HepG2 (cell line): Measurements from ENCODE around the gene PUM1. TPM values are rescaled to one million over a fixed set of nuclear protein-coding genes. Genes with fewer than 3 reads are reported as not detected.

Experiments
- ATAC-seq: fragments of 200-7000 bp; cut with Tn5 transposase; 3 replicates; pipeline ENCODE4 v1.9.1; 2020; ENCODE audit warnings: mild to moderate bottlenecking, moderate library complexity
- BruUV-seq: library from RNA; stranded (reverse); fragments of 400-500 nt; replicated peaks from 2 replicates; lab custom pipeline; 2021; lab: Mats Ljungman, UMichigan
- CTCF ChIA-PET: fragments of 300-600 bp; formaldehyde crosslinking; extraction: SDS; loops from one replicate; lab custom pipeline; 2021; ENCODE audit warnings: low total read pairs, inconsistent platforms, low intra/inter-chr PET ratio; lab: Yijun Ruan, JAX
- POLR2A ChIA-PET: fragments of 350-600 bp; sonication (Branson Sonifier 250); formaldehyde crosslinking; loops from one replicate; lab custom pipeline; 2020; ENCODE audit warnings: antibody characterized with exemption, inconsistent platforms; lab: Yijun Ruan, JAX
- DNase-seq: peaks from one replicate; pipeline ENCODE4 v3.0.0-alpha.2; 2015; ENCODE audit warnings: low spot score
- FAIRE-seq: peaks from 3 replicates; lab custom pipeline; 2011; peaks lifted over from hg19 to GRCh38; lab: Jason Lieb, UNC
- H2AFZ ChIP-seq: one replicate; pipeline ENCODE4 v1.6.1; 2011; ENCODE audit warnings: low read length, inconsistent platforms
- H3K27ac ChIP-seq: fragments of 300-600 bp; 3 replicates; pipeline ENCODE4 v1.8.0; 2011; ENCODE audit warnings: mixed run types, mild to moderate bottlenecking, mixed read lengths, low read length, inconsistent platforms; ENCODE audit not compliant: insufficient read depth; ENCODE audit errors: extremely low read length
- H3K27me3 ChIP-seq, 2 experiments: fragments of 200-600 bp in 1 of 2; 2 replicates in 1 of 2; 3 replicates in 1 of 2; pipeline versions ENCODE4 v1.6.0 to v1.8.0; 2011; ENCODE audit warnings: low read length in 2 of 2, mild to moderate bottlenecking in 2 of 2, moderate library complexity in 2 of 2, inconsistent platforms in 1 of 2; ENCODE audit not compliant: insufficient read depth in 2 of 2, control insufficient read depth in 1 of 2
- H3K36me3 ChIP-seq, 2 experiments: fragments of 200-600 bp in 1 of 2; replicated peaks in 1 of 2; 2 replicates in 1 of 2; 3 replicates in 1 of 2; pipeline versions ENCODE4 v1.5.1 to v1.8.0; 2011; ENCODE audit warnings: low read length in 2 of 2, inconsistent platforms in 1 of 2; ENCODE audit not compliant: insufficient read depth in 2 of 2, control insufficient read depth in 1 of 2
- H3K4me1 ChIP-seq: 2 replicates; pipeline ENCODE4 v1.5.1; 2012; ENCODE audit warnings: low read length, inconsistent platforms; ENCODE audit not compliant: insufficient read depth
- H3K4me2 ChIP-seq: 2 replicates; pipeline ENCODE4 v1.6.0; 2011; ENCODE audit warnings: low read depth, low read length, inconsistent platforms
- H3K4me3 ChIP-seq, 3 experiments: fragments of 200-600 bp in 1 of 3; sonication (generic), shearing (Covaris generic) in 1 of 3; replicated peaks in 1 of 3; 2 replicates each; pipeline ENCODE4 v1.5.1; 2011 to 2016; ENCODE audit warnings: low read length in 3 of 3, inconsistent platforms in 2 of 3, low read depth in 2 of 3, mild to moderate bottlenecking in 2 of 3, control low read depth in 1 of 3, mixed read lengths in 1 of 3; ENCODE audit not compliant: insufficient read depth in 1 of 3
- H3K79me2 ChIP-seq: one replicate; pipeline ENCODE4 v1.6.1; 2011; ENCODE audit warnings: low read length, inconsistent platforms; ENCODE audit not compliant: insufficient read depth
- H3K9ac ChIP-seq: 2 replicates; pipeline ENCODE4 v1.6.0; 2011; ENCODE audit warnings: mild to moderate bottlenecking, low read depth, low read length, inconsistent platforms; ENCODE audit not compliant: insufficient read depth
- H3K9me3 ChIP-seq: 2 replicates; pipeline ENCODE4 v1.5.1; 2012; ENCODE audit warnings: mild to moderate bottlenecking, low read length
- H4K20me1 ChIP-seq: 2 replicates; pipeline ENCODE4 v1.6.0; 2011; ENCODE audit warnings: inconsistent platforms, mild to moderate bottlenecking, low read length, moderate library complexity; ENCODE audit not compliant: insufficient read depth
- HOXA5 ChIP-seq: sonication (generic); formaldehyde crosslinking; IDR thresholded peaks from 2 replicates; pipeline ENCODE4 v1.4.0; 2020; ENCODE audit warnings: missing genetic modification reagents
- MYNN ChIP-seq: sonication (generic); formaldehyde crosslinking; IDR thresholded peaks from 2 replicates; pipeline ENCODE4 v1.4.0; 2020; ENCODE audit warnings: mild to moderate bottlenecking, low read depth, missing genetic modification reagents
- RBM22 ChIP-seq: fragments of 200-400 bp; formaldehyde crosslinking; optimal IDR thresholded peaks from 2 replicates; pipeline ENCODE3; 2017; ENCODE audit warnings: mild to moderate bottlenecking, low read length, moderate library complexity
- THAP11 ChIP-seq: IDR thresholded peaks from 2 replicates; pipeline ENCODE4 v1.6.1; 2016; ENCODE audit warnings: missing biosample characterization, missing genetic modification reagents
- ZNF781 ChIP-seq: sonication (generic); formaldehyde crosslinking; IDR thresholded peaks from 2 replicates; pipeline ENCODE4 v1.5.1; 2020; ENCODE audit warnings: borderline replicate concordance, mild to moderate bottlenecking, missing genetic modification reagents; ENCODE audit errors: not compliant biosample characterization
- WGBS: methylation state at CpG from one replicate; pipeline ENCODE4 v1.1.6; 2017; ENCODE audit warnings: low lambda C conversion rate; 5-methylcytosine and 5-hydroxymethylcytosine counted together
- in situ Hi-C: cut with HindIII; loops from 2 replicates; pipeline ENCODE4 v1.10.0; 2017; ENCODE audit warnings: low pct_unique_long_range_greater_than_20kb; ENCODE audit not compliant: extremely low pct_ligation_motif_present
- intact Hi-C: fragments of 100-400 bp; cut with micrococcal nuclease; formaldehyde crosslinking; loops from one replicate; pipeline ENCODE4 v1.10.0; 2022; ENCODE audit not compliant: unreplicated experiment
- polyA plus RNA-seq, 8 experiments: library from polyadenylated mRNA; depleted of rRNA in 3 of 8; stranded (reverse) in 7 of 8; unstranded in 1 of 8; fragments of >200 nt; fragmentation: Illumina TruSeq in 4 of 8; extraction: Trizol in 4 of 8; gene quantifications; 2 replicates each; pipeline versions ENCODE4 v1.2.1 to v1.2.3, GENCODE V29; 2011 to 2016; ENCODE audit warnings: low read depth in 4 of 8, missing spikeins in 1 of 8, mixed read lengths in 1 of 8; ENCODE audit not compliant: insufficient read depth in 1 of 8
- total RNA-seq, 5 experiments: library from RNA; depleted of rRNA; stranded (reverse); fragments of >200 nt; fragmentation: Illumina TruSeq; extraction: Trizol; gene quantifications; 2 replicates each; pipeline ENCODE4 v1.2.3, GENCODE V29; 2016; ENCODE audit warnings: low read depth in 1 of 5
- TF ChIP-seq, protein P1 (sequence below): sonication (generic); formaldehyde crosslinking; IDR thresholded peaks from 2 replicates; pipeline ENCODE4 v1.5.0; 2020; ENCODE audit warnings: missing genetic modification reagents
- TF ChIP-seq, protein P2 (sequence below): sonication (generic); formaldehyde crosslinking; IDR thresholded peaks from 2 replicates; pipeline ENCODE4 v1.4.0; 2020; ENCODE audit warnings: low read depth, mild to moderate bottlenecking, missing genetic modification reagents

PUM1 gene
- total and polyA plus RNA-seq, 2 of the 13 experiments (the other 11 are each of a cell fraction or from before 2014, with no cell fraction given): 64.7 to 91.0 TPM

DNA sequence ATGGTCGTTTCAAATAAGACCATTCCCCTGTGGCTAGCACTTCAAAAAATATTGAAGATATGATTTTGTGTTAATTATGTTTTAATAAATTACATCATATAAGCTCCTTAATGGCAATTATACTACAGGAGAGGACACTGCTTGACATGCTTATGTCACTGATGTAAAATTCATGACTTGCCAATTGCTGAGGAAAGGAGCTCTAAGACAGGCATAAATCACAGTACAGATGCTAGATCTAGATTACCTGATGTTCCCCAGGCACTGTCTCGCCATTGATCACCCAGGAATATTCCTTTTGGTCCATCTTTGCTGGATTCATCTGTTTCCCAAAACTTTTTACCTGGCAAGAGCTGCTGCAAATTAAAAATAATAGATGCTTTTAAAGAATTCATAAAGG, 58.8 kb downstream of the PUM1 start (continued):
- TF ChIP-seq, protein P1, sequence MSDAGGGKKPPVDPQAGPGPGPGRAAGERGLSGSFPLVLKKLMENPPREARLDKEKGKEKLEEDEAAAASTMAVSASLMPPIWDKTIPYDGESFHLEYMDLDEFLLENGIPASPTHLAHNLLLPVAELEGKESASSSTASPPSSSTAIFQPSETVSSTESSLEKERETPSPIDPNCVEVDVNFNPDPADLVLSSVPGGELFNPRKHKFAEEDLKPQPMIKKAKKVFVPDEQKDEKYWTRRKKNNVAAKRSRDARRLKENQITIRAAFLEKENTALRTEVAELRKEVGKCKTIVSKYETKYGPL (CRISPR knock-in tag): no peak
- TF ChIP-seq HOXA5 (CRISPR knock-in tag): no peak

DNA sequence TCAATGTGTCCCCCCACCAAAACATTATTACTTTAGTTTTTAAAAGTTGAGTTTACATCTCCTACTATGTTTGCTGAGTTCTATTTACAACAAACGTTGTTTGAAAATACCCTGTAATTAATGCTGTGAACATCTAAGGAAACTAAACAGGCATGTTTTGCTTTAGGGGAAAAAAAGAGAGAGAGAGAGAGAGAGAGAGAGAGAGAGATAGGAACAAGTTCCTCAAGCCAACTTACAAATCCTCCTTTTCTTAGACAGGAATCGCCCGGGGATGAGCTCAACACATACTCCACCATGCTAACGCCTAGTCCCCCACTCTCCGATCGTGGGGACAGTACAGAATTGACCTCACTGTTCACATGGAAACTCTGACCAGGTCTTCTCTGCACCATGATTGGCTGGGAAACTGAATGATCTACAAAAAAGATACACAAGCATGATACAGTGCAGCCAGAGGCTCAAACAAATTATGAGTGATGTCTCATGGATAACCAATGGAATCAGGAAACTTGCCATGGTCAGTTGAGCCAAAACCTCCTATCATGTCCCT, 59.8 kb downstream of the PUM1 start:
- peaks cover 25% of the 10 kb centered on the region for H3K4me1 ChIP-seq
- intact Hi-C loops: no loop called here
- H3K9ac ChIP-seq: no peak overlapping the region
- H3K9me3 ChIP-seq: no peaks in the 10 kb centered on the region
- no peak overlapping the region for H3K27ac ChIP-seq
- DNase-seq (no peak), ATAC-seq (no peak), FAIRE-seq (no peak)
- ChIA-PET CTCF (no interaction called here), POLR2A (no interaction called here)
- H2AFZ ChIP-seq: no peak overlapping the region
- no peak for TF ChIP-seq THAP11
- TF ChIP-seq RBM22: peak; percentile 91
- TF ChIP-seq MYNN: no peak
- TF ChIP-seq, protein P2, sequence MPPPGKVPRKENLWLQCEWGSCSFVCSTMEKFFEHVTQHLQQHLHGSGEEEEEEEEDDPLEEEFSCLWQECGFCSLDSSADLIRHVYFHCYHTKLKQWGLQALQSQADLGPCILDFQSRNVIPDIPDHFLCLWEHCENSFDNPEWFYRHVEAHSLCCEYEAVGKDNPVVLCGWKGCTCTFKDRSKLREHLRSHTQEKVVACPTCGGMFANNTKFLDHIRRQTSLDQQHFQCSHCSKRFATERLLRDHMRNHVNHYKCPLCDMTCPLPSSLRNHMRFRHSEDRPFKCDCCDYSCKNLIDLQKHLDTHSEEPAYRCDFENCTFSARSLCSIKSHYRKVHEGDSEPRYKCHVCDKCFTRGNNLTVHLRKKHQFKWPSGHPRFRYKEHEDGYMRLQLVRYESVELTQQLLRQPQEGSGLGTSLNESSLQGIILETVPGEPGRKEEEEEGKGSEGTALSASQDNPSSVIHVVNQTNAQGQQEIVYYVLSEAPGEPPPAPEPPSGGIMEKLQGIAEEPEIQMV (CRISPR knock-in tag): no peak
- no peak for TF ChIP-seq ZNF781
- 98% methylated on average over 6 of the region's 6 CpGs for WGBS
- H3K27me3 ChIP-seq: no peaks in the 10 kb centered on the region
- H3K79me2 ChIP-seq: peaks cover 92% of the 10 kb centered on the region
- peaks cover 28 to 77% of the 10 kb centered on the region in 2 experiments for H3K36me3 ChIP-seq
- in situ Hi-C loops: no loop called here
- H3K4me3 ChIP-seq: no peak overlapping the region
- peaks cover 91% of the 10 kb centered on the region for H4K20me1 ChIP-seq
- no TSS peak for BruUV-seq
- no peak overlapping the region for H3K4me2 ChIP-seq
